T-helper 1 cell treated with Interleukin-12 subunit alpha and Interleukin-12 subunit beta and Interleukin-4 antibody, amounts not matched to agents 30 ng/mL and 1 ng/mL, for 36 hours (primary cell): ENCODE measurements around the gene CDNF. TPM values are rescaled to one million over a fixed set of nuclear protein-coding genes. Genes with fewer than 3 reads are reported as not detected.

Experiments used
- intact Hi-C: fragments of 100-400 bp; cut with micrococcal nuclease; formaldehyde crosslinking; loops from one replicate; pipeline ENCODE4 v1.15.1; 2024
- total RNA-seq: library from RNA; stranded (reverse); gene quantifications from 2 replicates; pipeline ENCODE4 v1.2.3, GENCODE V29; 2022

CDNF gene
- total RNA-seq, 1 donor from 2014 or later = 1.3 TPM

DNA sequence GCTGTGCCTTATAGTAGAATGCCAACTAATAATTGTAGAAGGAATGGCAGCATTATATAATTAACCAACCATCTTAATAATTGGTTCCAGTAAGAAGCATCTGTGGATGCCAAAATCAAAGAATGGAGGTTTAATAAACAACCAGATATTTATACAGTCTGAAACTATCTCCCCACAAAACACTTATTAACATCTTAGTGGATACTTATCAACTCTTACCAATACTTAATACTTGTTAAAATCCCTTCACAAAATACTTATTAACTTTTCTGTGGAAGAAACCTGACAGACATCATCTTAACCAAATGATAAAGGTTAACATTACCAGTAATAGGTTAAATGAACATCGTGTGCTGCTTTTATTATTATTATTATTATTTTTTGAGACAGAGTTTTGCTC lies 34.0 kb downstream of the CDNF start:
- intact Hi-C loops = no loop called here

DNA sequence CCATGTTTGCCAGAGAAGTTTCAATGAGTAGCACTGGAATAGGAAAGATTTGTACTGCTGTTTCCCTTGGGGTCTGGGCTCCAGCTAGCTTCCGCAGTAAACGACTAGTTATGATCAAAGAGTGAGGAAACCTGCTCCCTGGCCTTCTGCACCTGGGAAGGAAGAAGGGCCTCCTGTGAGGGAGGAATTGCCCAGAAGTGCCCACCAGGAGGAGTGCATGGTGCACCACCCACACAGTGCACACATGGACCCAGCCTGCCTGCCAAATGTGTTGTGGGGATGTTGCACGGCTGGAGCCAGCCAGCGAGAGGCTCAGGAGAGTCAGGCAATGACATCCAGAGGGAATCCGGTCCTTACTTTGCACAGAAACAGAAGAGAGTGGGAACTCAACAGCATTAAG lies 36.1 kb downstream of the CDNF start:
- intact Hi-C loops = no loop called here

GRCh38 chr10:14800397-14800796 lies 37.4 kb downstream of the CDNF start:
- intact Hi-C loops = no loop called here

- intact Hi-C loops = no loop called here
Measured at GRCh38 chr10:14798636-14799035, 39.2 kb downstream of the CDNF start.

GRCh38 chr10:14787938-14788337 lies 49.9 kb downstream of the CDNF start:
- intact Hi-C loops = no loop called here

GRCh38 chr10:14784459-14785055 lies 53.3 kb downstream of the CDNF start:
- intact Hi-C loops = no loop called here

- intact Hi-C loops = no loop called here
Measured at GRCh38 chr10:14782691-14783363, 55.0 kb downstream of the CDNF start.

DNA sequence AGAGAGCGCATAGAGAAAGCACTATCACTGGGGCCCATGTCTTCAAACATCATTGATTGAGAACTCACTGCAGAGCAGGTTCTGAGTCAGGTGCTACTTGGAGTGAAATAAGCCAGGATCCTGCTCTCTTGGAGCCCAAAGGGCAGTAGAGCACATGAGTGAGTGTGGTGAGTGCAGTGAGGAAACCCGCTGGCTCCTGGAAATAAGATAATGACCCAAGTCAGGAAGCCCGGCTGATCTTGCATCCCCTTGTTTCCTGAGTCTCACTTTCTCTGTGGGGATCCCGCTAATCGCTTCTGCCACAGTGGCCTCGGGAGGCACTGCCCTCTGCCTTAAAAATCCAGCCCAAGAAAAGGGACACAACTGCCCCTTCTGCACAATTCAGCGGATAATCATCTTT lies 56.1 kb downstream of the CDNF start:
- intact Hi-C loops = no loop called here

- intact Hi-C loops = no loop called here
Measured at GRCh38 chr10:14779001-14779651, 58.7 kb downstream of the CDNF start.

DNA sequence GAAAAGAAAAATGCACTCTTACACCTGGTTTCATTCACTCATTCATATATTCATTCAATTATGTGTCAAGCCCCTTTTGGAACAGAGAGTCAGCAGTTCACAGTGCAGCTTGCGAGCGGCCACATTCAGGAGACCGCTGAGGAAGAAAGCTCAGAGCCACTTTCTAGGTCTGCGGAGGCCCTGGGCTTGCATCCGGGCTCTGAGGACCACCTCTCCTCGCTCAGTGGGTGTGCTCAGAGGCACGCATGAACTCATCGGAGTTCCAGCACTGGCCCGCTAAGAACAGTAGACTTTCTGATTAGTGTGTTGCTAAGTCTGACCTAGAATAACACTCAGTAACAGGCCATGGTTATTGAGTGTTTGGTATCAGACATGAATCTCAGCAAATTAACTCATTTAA lies 61.3 kb downstream of the CDNF start:
- intact Hi-C loops = no loop called here

DNA sequence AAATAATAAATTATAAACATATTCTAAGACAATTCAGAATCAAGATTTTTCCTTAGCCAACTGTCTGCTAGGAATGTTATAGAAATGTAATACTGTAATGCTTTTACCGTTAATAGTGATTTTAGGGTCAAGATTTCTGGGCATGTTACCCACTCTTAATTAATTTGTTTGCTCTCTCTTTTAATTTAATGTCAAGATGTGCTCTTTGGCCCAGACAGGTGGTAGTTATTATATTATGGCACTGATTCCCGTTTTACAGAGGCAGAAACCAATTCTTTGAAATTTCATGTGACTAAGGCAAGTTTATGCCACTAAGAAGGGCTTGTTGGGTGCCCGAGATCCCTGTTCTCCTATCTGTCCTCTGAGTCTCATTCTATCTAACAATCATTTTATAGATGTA lies 62.2 kb downstream of the CDNF start:
- intact Hi-C loops = no loop called here

GRCh38 chr10:14774797-14775196 lies 63.0 kb downstream of the CDNF start, which contains the start of gene FAM107B:
Gene FAM107B (minus strand): TSS chr10:14774897. CDS start chr10:14774663, 234 bp downstream.
- intact Hi-C loops = no loop called here

DNA sequence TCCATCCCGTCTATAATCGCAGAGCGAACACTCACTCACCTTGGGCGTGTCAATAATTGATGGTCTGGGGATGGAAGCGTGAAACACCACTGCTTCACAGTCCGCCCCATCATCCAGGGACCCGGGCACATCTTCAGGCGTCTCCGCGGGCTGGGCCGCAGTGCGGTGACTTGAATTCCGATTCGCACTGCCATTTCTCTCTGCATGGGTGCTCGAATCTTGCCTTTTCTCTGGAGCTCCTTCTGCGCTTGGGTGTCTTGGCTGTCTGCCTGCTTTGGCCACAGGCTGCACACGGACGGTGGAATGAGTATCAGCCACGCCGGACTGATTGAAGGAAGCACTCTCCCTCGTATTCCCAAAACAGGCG lies 63.6 kb downstream of the CDNF start:
- intact Hi-C loops = no loop called here

- intact Hi-C loops = no loop called here
Measured at GRCh38 chr10:14773551-14774213, 64.2 kb downstream of the CDNF start.

- intact Hi-C loops = no loop called here
Measured at GRCh38 chr10:14772399-14772798, 65.4 kb downstream of the CDNF start.

GRCh38 chr10:14770927-14771326 lies 66.9 kb downstream of the CDNF start:
- intact Hi-C loops = no loop called here

Other genes starting within 250 kb of the CDNF start
- gene FAM107B, start 63.1 kb downstream of the CDNF start, total RNA-seq = 210 and 220 TPM in 2 replicates
- 23.2 and 23.8 TPM in 2 replicates for gene HSPA14, start 269 bp upstream of the CDNF start, total RNA-seq
- 21.9 and 23.0 TPM in 2 replicates for gene MSANTD7, start 269 bp upstream of the CDNF start, total RNA-seq
- gene SUV39H2, start 40.8 kb upstream of the CDNF start, total RNA-seq = 19.4 and 26.8 TPM in 2 replicates
- 34.3 and 36.7 TPM in 2 replicates for gene DCLRE1C, start 116.1 kb upstream of the CDNF start, total RNA-seq
- not detected in 2 replicates for gene MEIG1, start 121.4 kb upstream of the CDNF start, total RNA-seq
- gene OLAH, start 205.9 kb upstream of the CDNF start, total RNA-seq = 2.9 and 3.4 TPM in 2 replicates